Kidney (tissue), 14 donors: ENCODE data around the gene ADAMTS6. TPM values are rescaled to one million over a fixed set of nuclear protein-coding genes. Genes with fewer than 3 reads are reported as not detected.
A peak's percentile ranks its signal among the peaks of the same experiment; 100 is the strongest.

Experiments
- DNase-seq, 5 donors: peaks; one replicate each; pipeline ENCODE4 v3.0.0-alpha.2; 2013 to 2020
- FAIRE-seq: peaks from 2 replicates; lab custom pipeline; 2012; peaks lifted over from hg19 to GRCh38; lab: Jason Lieb, UNC
- H3K27ac ChIP-seq, 2 donors: one replicate each; pipeline ENCODE4 v1.7.0; 2013; ENCODE audit warnings: low read depth in 2 of 2, low read length in 2 of 2, inconsistent platforms in 1 of 2
- H3K27me3 ChIP-seq: one replicate; pipeline ENCODE4 v1.7.1; 2013; ENCODE audit warnings: low read length, inconsistent platforms; ENCODE audit not compliant: control insufficient read depth, insufficient read depth
- H3K36me3 ChIP-seq, 3 donors: one replicate each; pipeline versions ENCODE4 v1.7.0 to v1.7.1; 2013; ENCODE audit warnings: low read length in 3 of 3, control low read depth in 1 of 3, inconsistent platforms in 1 of 3; ENCODE audit not compliant: insufficient read depth in 3 of 3, control insufficient read depth in 2 of 3
- H3K4me1 ChIP-seq, 3 donors: one replicate each; pipeline versions ENCODE4 v1.7.0 to v1.7.1; 2013; ENCODE audit warnings: low read length in 3 of 3, inconsistent platforms in 1 of 3, low read depth in 1 of 3; ENCODE audit not compliant: control insufficient read depth in 2 of 3, insufficient read depth in 2 of 3
- H3K4me3 ChIP-seq, 3 donors: one replicate each; pipeline versions ENCODE4 v1.7.0 to v1.8.1; 2013; ENCODE audit warnings: low read length in 3 of 3, control low read depth in 1 of 3, inconsistent platforms in 1 of 3
- H3K9ac ChIP-seq, 3 donors: one replicate each; pipeline versions ENCODE4 v1.7.0 to v1.7.1; 2013; ENCODE audit warnings: low read length in 3 of 3, control low read depth in 1 of 3, inconsistent platforms in 1 of 3
- H3K9me3 ChIP-seq, 3 donors: one replicate each; pipeline versions ENCODE4 v1.7.0 to v1.7.1; 2013; ENCODE audit warnings: low read length in 3 of 3, control low read depth in 1 of 3, inconsistent platforms in 1 of 3; ENCODE audit not compliant: control insufficient read depth in 2 of 3, insufficient read depth in 1 of 3
- intact Hi-C: fragments of 100-400 bp; cut with DNase I; formaldehyde crosslinking; loops from one replicate; pipeline ENCODE4 v1.11.1; 2022
- polyA plus RNA-seq: library from polyadenylated mRNA; stranded (reverse); fragments of 350-450 nt; fragmentation: Illumina TruSeq; extraction: RNeasy Lipid Tissue Mini Kit (QIAGEN cat#74804); gene quantifications from one replicate; pipeline ENCODE4 v1.2.3, GENCODE V29; 2014; ENCODE audit warnings: low read depth, low replicate concordance; ENCODE audit not compliant: insufficient read depth
- total RNA-seq: library from RNA; stranded (reverse); fragmentation: NEBNext Ultra II Directional; extraction: Animal tissue kit (Norgen Biotek cat#: 25700); gene quantifications from one replicate; pipeline ENCODE4 v1.2.1, GENCODE V29; 2021
- TF ChIP-seq, protein P1 (sequence below): IDR thresholded peaks from 3 replicates; pipeline ENCODE4 v1.5.1; 2012; ENCODE audit warnings: mild to moderate bottlenecking, moderate library complexity, borderline replicate concordance; ENCODE audit not compliant: insufficient read depth; ENCODE audit errors: extremely low read depth
- donor health status: control.
- donor health status: control.
- donor health status: control.
- donor health status: control.
- donor health status: control.
- donor health status: DM: yes; HTN: yes; CAD: no.
- donor health status: Normal renal cell carcinoma (clear cell type).

Gene ADAMTS6
- total and polyA plus RNA-seq, 2 donors from 2014 or later, result 0.32 to 6.7 TPM

DNA sequence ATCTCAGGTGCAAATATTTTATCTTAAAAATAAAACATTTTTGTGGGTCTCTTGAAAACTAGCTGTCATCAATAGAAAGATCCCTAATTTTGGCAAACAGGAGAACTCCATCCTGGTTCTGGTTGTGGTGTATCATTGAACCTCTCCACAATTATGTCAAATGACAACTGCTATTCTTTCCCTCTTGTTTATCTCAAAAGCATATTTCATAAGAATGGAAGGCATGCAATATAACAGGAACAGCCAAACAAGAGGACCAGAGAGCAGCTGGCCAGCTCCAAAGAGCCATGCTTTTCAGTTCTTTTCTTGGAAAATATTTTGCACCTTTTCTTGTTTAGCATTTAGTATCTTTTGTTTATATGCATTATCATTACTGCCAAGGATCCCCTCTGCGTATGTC, 125.4 kb downstream of the ADAMTS6 start:
- no peak overlapping the region for H3K4me3 ChIP-seq
- H3K9me3 ChIP-seq, result no peaks in the 10 kb centered on the region
- FAIRE-seq (no peak), DNase-seq (no peak)
- H3K4me1 ChIP-seq, result no peaks in the 10 kb centered on the region
- H3K27ac ChIP-seq, result no peak overlapping the region
- intact Hi-C loops, result no loop called here
- TF ChIP-seq, protein P1, sequence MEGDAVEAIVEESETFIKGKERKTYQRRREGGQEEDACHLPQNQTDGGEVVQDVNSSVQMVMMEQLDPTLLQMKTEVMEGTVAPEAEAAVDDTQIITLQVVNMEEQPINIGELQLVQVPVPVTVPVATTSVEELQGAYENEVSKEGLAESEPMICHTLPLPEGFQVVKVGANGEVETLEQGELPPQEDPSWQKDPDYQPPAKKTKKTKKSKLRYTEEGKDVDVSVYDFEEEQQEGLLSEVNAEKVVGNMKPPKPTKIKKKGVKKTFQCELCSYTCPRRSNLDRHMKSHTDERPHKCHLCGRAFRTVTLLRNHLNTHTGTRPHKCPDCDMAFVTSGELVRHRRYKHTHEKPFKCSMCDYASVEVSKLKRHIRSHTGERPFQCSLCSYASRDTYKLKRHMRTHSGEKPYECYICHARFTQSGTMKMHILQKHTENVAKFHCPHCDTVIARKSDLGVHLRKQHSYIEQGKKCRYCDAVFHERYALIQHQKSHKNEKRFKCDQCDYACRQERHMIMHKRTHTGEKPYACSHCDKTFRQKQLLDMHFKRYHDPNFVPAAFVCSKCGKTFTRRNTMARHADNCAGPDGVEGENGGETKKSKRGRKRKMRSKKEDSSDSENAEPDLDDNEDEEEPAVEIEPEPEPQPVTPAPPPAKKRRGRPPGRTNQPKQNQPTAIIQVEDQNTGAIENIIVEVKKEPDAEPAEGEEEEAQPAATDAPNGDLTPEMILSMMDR, result no peak
- H3K27me3 ChIP-seq, result no peaks in the 10 kb centered on the region
- no peaks in the 10 kb centered on the region for H3K36me3 ChIP-seq
- H3K9ac ChIP-seq, result no peak overlapping the region

- FAIRE-seq (no peak), DNase-seq (no peak)
- TF ChIP-seq, protein P1, result no peak
- Histone ChIP-seq H3K27me3 (no peaks in the 10 kb centered on the region), H3K36me3 (no peaks in the 10 kb centered on the region), H3K27ac (no peak overlapping the region), H3K4me3 (no peak overlapping the region), H3K9me3 (no peaks in the 10 kb centered on the region), H3K9ac (no peak overlapping the region), H3K4me1 (no peaks in the 10 kb centered on the region)
- intact Hi-C loops, result no loop called here
These were observed 126.4 kb downstream of the ADAMTS6 start for GRCh38 chr5:65355301-65355700.

GRCh38 chr5:65341835-65342234, 139.9 kb downstream of the ADAMTS6 start:
- intact Hi-C loops, result no loop called here
- Histone ChIP-seq H3K9ac (no peak overlapping the region), H3K27ac (no peak overlapping the region), H3K36me3 (no peaks in the 10 kb centered on the region), H3K4me3 (no peak overlapping the region), H3K4me1 (no peaks in the 10 kb centered on the region), H3K27me3 (no peaks in the 10 kb centered on the region), H3K9me3 (peaks cover 0 to 15% (median 0%) of the 10 kb centered on the region in 3 donors)
- FAIRE-seq (no peak), DNase-seq (no peak)
- TF ChIP-seq, protein P1, result no peak

DNA sequence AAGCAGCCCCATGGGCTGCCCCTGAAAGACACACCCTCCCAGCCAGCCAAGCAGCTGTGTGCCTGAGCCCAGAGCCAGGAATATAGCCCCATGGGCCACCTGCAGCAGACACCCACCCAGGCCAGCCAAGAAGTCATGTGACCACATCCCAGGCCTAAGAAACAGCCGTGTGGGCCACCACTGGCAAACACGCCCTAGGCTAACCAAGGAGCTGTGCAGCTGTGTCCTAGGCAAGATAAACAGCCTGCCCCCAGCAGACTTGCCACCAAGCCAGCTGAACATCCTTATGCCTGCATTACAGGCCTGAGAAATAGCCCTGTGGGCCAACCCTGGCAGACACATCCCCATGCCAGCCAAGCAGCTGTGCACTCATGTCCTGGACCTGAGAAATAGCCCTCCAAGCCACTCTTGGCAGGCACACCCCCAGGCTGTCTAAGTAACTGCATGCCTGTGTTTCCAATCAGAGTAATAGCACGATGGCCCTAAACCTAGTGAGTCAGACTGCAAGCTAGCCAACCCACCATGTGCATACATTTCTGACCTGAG, 143.0 kb downstream of the ADAMTS6 start:
- H3K4me3 ChIP-seq, result no peak overlapping the region
- H3K4me1 ChIP-seq, result no peaks in the 10 kb centered on the region
- no peak overlapping the region for H3K9ac ChIP-seq
- H3K9me3 ChIP-seq, result peaks cover 0 to 15% (median 0%) of the 10 kb centered on the region in 3 donors
- H3K27ac ChIP-seq, result no peak overlapping the region
- TF ChIP-seq, protein P1, result no peak
- DNase-seq (peak in 1 of 5 donors; percentile 42), FAIRE-seq (no peak)
- no peaks in the 10 kb centered on the region for H3K27me3 ChIP-seq
- intact Hi-C loops, result no loop called here
- H3K36me3 ChIP-seq, result no peaks in the 10 kb centered on the region
